Stomach (tissue), 4 donors: ENCODE measurements around the gene DIP2A.

Experiments used
- CTCF ChIP-seq, 7 experiments: fragments of 450-650 bp in 4 of 7; fragments of 200-600 bp in 3 of 7; sonication (generic) in 3 of 7; IDR thresholded peaks; one replicate each; pipeline ENCODE4 v1.5.1; 2016 to 2019; ENCODE audit warnings: antibody characterized with exemption in 7 of 7, control low read depth in 2 of 7, mild to moderate bottlenecking in 1 of 7
- POLR2A ChIP-seq, 4 donors: fragments of 450-650 bp; IDR thresholded peaks; one replicate each; pipeline ENCODE4 v1.6.1; 2016; ENCODE audit warnings: antibody characterized with exemption in 4 of 4, control low read depth in 2 of 4, mild to moderate bottlenecking in 1 of 4, moderate library complexity in 1 of 4
- POLR2AphosphoS5 ChIP-seq, 3 donors: sonication (generic); formaldehyde crosslinking; IDR thresholded peaks; one replicate each; pipeline ENCODE4 v1.6.1; 2016; ENCODE audit warnings: antibody characterized with exemption in 3 of 3

- TF ChIP-seq POLR2AphosphoS5 (IDR thresholded peaks at IDR 0.05) (no peak), CTCF (IDR thresholded peaks at IDR 0.05) (no peak), POLR2A (IDR thresholded peaks at IDR 0.05) (no peak)
Measured at GRCh38 chr21:46443910-46444309, 14.8 kb upstream of the DIP2A start.
